ENCODE data around the gene F12.

Gene F12

GRCh38 chr5:177384134-177384533, 25.2 kb downstream of the F12 start, which contains the start of gene SLC34A1:
TSS of gene SLC34A1 (plus strand) at chr5:177384434. CDS start at chr5:177385742, 1,308 bp downstream.
- no peak within 1 kb of the TSS for H3K4me3 ChIP-seq (ENCODE audit: low read depth, low read length)
- DNase-seq (ENCODE audit: low read depth), result no peak
- TF ChIP-seq POLR2A (IDR thresholded peaks at IDR 0.05; ENCODE audit: extremely low read depth, insufficient read length), result no peak
- TF ChIP-seq, protein P1, sequence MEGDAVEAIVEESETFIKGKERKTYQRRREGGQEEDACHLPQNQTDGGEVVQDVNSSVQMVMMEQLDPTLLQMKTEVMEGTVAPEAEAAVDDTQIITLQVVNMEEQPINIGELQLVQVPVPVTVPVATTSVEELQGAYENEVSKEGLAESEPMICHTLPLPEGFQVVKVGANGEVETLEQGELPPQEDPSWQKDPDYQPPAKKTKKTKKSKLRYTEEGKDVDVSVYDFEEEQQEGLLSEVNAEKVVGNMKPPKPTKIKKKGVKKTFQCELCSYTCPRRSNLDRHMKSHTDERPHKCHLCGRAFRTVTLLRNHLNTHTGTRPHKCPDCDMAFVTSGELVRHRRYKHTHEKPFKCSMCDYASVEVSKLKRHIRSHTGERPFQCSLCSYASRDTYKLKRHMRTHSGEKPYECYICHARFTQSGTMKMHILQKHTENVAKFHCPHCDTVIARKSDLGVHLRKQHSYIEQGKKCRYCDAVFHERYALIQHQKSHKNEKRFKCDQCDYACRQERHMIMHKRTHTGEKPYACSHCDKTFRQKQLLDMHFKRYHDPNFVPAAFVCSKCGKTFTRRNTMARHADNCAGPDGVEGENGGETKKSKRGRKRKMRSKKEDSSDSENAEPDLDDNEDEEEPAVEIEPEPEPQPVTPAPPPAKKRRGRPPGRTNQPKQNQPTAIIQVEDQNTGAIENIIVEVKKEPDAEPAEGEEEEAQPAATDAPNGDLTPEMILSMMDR (IDR thresholded peaks at IDR 0.05; ENCODE audit: low read depth, low read length), result no peak
- no peak for TF ChIP-seq MYC (IDR thresholded peaks at IDR 0.05; ENCODE audit: low read depth, low read length)
- TF ChIP-seq MAX (IDR thresholded peaks at IDR 0.05; ENCODE audit: low read depth, low read length), result no peak

DNA sequence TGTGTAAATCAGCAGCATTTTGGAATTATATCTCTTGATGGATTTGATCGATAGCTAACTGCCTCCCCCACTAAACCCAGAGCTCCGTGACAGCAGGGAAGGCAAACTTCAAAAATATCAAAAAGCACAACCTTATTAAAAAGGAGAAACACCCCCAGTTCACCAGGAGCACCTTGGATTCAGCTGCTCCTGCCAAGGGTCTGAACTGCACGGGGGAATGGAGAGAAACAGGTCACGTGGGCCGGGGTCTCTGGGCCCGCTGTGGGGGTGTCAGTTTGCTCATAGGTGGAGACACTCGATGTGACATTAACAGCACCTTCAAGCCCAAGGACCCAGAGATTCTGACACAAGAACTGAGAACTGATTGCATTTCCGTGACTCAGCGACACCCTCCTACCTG, 26.2 kb downstream of the F12 start:
- DNase-seq (ENCODE audit: low read depth), result no peak
- H3K4me3 ChIP-seq (ENCODE audit: low read depth, low read length), result no peak overlapping the region
- no peak for TF ChIP-seq MYC (IDR thresholded peaks at IDR 0.05; ENCODE audit: low read depth, low read length)
- no peak for TF ChIP-seq MAX (IDR thresholded peaks at IDR 0.05; ENCODE audit: low read depth, low read length)
- TF ChIP-seq, protein P1 (IDR thresholded peaks at IDR 0.05; ENCODE audit: low read depth, low read length), result no peak
- TF ChIP-seq POLR2A (IDR thresholded peaks at IDR 0.05; ENCODE audit: extremely low read depth, insufficient read length), result no peak

GRCh38 chr5:177382423-177383029, 26.8 kb downstream of the F12 start:
- H3K4me3 ChIP-seq (ENCODE audit: low read depth, low read length), result no peak overlapping the region
- TF ChIP-seq, protein P1 (IDR thresholded peaks at IDR 0.05; ENCODE audit: low read depth, low read length), result peak; percentile 32
- TF ChIP-seq MAX (IDR thresholded peaks at IDR 0.05; ENCODE audit: low read depth, low read length), result no peak
- DNase-seq (ENCODE audit: low read depth), result peak; percentile 53

- TF ChIP-seq MYC (IDR thresholded peaks at IDR 0.05; ENCODE audit: low read depth, low read length) (no peak), MAX (IDR thresholded peaks at IDR 0.05; ENCODE audit: low read depth, low read length) (no peak), POLR2A (IDR thresholded peaks at IDR 0.05; ENCODE audit: extremely low read depth, insufficient read length) (no peak)
- TF ChIP-seq, protein P1 (IDR thresholded peaks at IDR 0.05; ENCODE audit: low read depth, low read length), result no peak
- H3K4me3 ChIP-seq (ENCODE audit: low read depth, low read length), result no peak overlapping the region
Measured at GRCh38 chr5:177380805-177381126, 28.6 kb downstream of the F12 start.

GRCh38 chr5:177378884-177379883, 30.2 kb downstream of the F12 start:
- DNase-seq (ENCODE audit: low read depth), result peak; percentile 60
- TF ChIP-seq MYC (IDR thresholded peaks at IDR 0.05; ENCODE audit: low read depth, low read length), result no peak
- no peak for TF ChIP-seq MAX (IDR thresholded peaks at IDR 0.05; ENCODE audit: low read depth, low read length)
- TF ChIP-seq, protein P1 (IDR thresholded peaks at IDR 0.05; ENCODE audit: low read depth, low read length), result no peak
- no peak for TF ChIP-seq POLR2A (IDR thresholded peaks at IDR 0.05; ENCODE audit: extremely low read depth, insufficient read length)
- no peak overlapping the region for H3K4me3 ChIP-seq (ENCODE audit: low read depth, low read length)

More at GRCh38 chr5:177380805-177381126, 28.6 kb downstream of the F12 start:
- DNase-seq (ENCODE audit: low read depth), result no peak

Measured in NB4 (cell line).